HCT116 (cell line): ENCODE data around the gene ZBTB20. TPM values are rescaled to one million over a fixed set of nuclear protein-coding genes. Genes with fewer than 3 reads are reported as not detected.

Experiments used
- ATAC-seq: fragments of 200-7000 bp; cut with Tn5 transposase; 2 replicates; pipeline ENCODE4 v1.9.1; 2020; ENCODE audit warnings: mild to moderate bottlenecking, moderate library complexity
- Bru-seq: library from RNA; stranded (reverse); fragments of 400-500 nt; gene quantifications from one replicate; lab custom pipeline; 2021; lab: Mats Ljungman, UMichigan
- BruChase-seq, 2 experiments: library from RNA; stranded (reverse); fragments of 400-500 nt; gene quantifications; one replicate each; lab custom pipeline; 2021; lab: Mats Ljungman, UMichigan
- BruUV-seq: library from RNA; stranded (reverse); fragments of 400-500 nt; replicated peaks from 2 replicates; lab custom pipeline; 2021; lab: Mats Ljungman, UMichigan
- CTCF ChIA-PET: fragments of 300-600 bp; sonication (Branson Sonifier 250); formaldehyde crosslinking; loops from one replicate; lab custom pipeline; 2021; ENCODE audit warnings: antibody characterized with exemption; lab: Charles Lee
- POLR2A ChIA-PET: fragments of 300-600, 350-600 bp; sonication (Branson Sonifier 250); formaldehyde crosslinking; loops from one replicate; lab custom pipeline; 2021; ENCODE audit warnings: antibody characterized with exemption; lab: Charles Lee
- RAD21 ChIA-PET, 2 experiments: fragments of 300-600 bp; sonication (Branson Sonifier 250); formaldehyde crosslinking; loops; one replicate each; lab custom pipeline; 2023; ENCODE audit warnings: low total read pairs in 2 of 2; ENCODE audit not compliant: uncharacterized antibody in 2 of 2, unreplicated experiment in 2 of 2, low non-redundant PET in 1 of 2; lab: Charles Lee
- DNase-seq: peaks from one replicate; pipeline ENCODE4 v3.0.0-alpha.2; 2010; ENCODE audit warnings: low read depth, low spot score
- H2AFZ ChIP-seq: fragments of 200-600 bp; shearing (Covaris generic), sonication (generic); 2 replicates; pipeline ENCODE4 v1.6.1; 2017; ENCODE audit warnings: low read depth, mixed run types, mixed read lengths, antibody characterized with exemption, low read length; ENCODE audit not compliant: poor library complexity, severe bottlenecking
- H3K27ac ChIP-seq: 2 replicates; pipeline ENCODE4 v1.5.1; 2012; ENCODE audit warnings: low read depth, low read length
- H3K27me3 ChIP-seq: fragments of 200-600 bp; sonication (generic); 2 replicates; pipeline ENCODE4 v1.6.1; 2016; ENCODE audit warnings: mixed run types, low read length, mixed read lengths; ENCODE audit not compliant: insufficient read depth
- H3K36me3 ChIP-seq, 2 experiments: fragments of 200-500 bp in 1 of 2; fragments of 200-600 bp in 1 of 2; sonication (Bioruptor generic) in 1 of 2; sonication (generic) in 1 of 2; 2 replicates each; pipeline versions ENCODE4 v1.5.1 to v1.6.1; 2014 to 2016; ENCODE audit warnings: low read length in 2 of 2, inconsistent platforms in 1 of 2, mixed read lengths in 1 of 2, mixed run types in 1 of 2; ENCODE audit not compliant: insufficient read depth in 2 of 2, control insufficient read depth in 1 of 2
- H3K4me1 ChIP-seq, 2 experiments: fragments of 200-600 bp in 1 of 2; sonication (generic) in 1 of 2; 2 replicates each; pipeline versions ENCODE4 v1.5.1 to v1.6.1; 2012 to 2017; ENCODE audit warnings: low read length in 2 of 2, inconsistent platforms in 1 of 2, mild to moderate bottlenecking in 1 of 2, mixed read lengths in 1 of 2, mixed run types in 1 of 2, moderate library complexity in 1 of 2; ENCODE audit not compliant: insufficient read depth in 2 of 2, control insufficient read depth in 1 of 2
- H3K4me2 ChIP-seq: fragments of 200-600 bp; sonication (generic); 2 replicates; pipeline ENCODE4 v1.6.1; 2017; ENCODE audit warnings: mixed run types, low read length, mixed read lengths
- H3K4me3 ChIP-seq, 2 experiments: fragments of 200-600 bp in 1 of 2; sonication (generic) in 1 of 2; replicated peaks in 1 of 2; 2 replicates each; pipeline ENCODE4 v1.5.1; 2011 to 2016; ENCODE audit warnings: low read length in 2 of 2, control low read depth in 1 of 2, low read depth in 1 of 2, mild to moderate bottlenecking in 1 of 2, mixed read lengths in 1 of 2, mixed run types in 1 of 2
- H3K79me2 ChIP-seq: fragments of 200-600 bp; sonication (generic); 2 replicates; pipeline ENCODE4 v1.6.1; 2017; ENCODE audit warnings: mild to moderate bottlenecking, mixed run types, low read length, moderate library complexity, mixed read lengths; ENCODE audit not compliant: insufficient read depth
- H3K9ac ChIP-seq: fragments of 200-600 bp; sonication (generic); 2 replicates; pipeline ENCODE4 v1.6.1; 2016; ENCODE audit warnings: low read length, mixed read lengths
- H3K9me2 ChIP-seq: fragments of 200-600 bp; sonication (generic), shearing (Covaris generic); 2 replicates; pipeline ENCODE4 v1.6.1; 2017; ENCODE audit warnings: mixed run types, mild to moderate bottlenecking, moderate library complexity; ENCODE audit not compliant: insufficient read depth
- H3K9me3 ChIP-seq, 2 experiments: fragments of 200-500 bp in 1 of 2; fragments of 200-600 bp in 1 of 2; sonication (Bioruptor generic) in 1 of 2; sonication (generic) in 1 of 2; 2 replicates each; pipeline ENCODE4 v1.6.1; 2014 to 2017; ENCODE audit warnings: low read length in 2 of 2, mixed read lengths in 2 of 2, inconsistent platforms in 1 of 2, low read depth in 1 of 2, mild to moderate bottlenecking in 1 of 2, mixed run types in 1 of 2, moderate library complexity in 1 of 2; ENCODE audit not compliant: control insufficient read depth in 1 of 2, insufficient read depth in 1 of 2
- H4K20me1 ChIP-seq: fragments of 200-600 bp; sonication (generic), shearing (Covaris generic); 2 replicates; pipeline ENCODE4 v1.6.1; 2017; ENCODE audit warnings: mixed run types, mild to moderate bottlenecking, moderate library complexity; ENCODE audit not compliant: insufficient read depth
- CBX3 ChIP-seq: IDR thresholded peaks from 2 replicates; pipeline ENCODE4 v1.6.1; 2012; ENCODE audit warnings: low read depth
- CEBPB ChIP-seq: IDR thresholded peaks from 2 replicates; pipeline ENCODE4 v1.6.1; 2012; ENCODE audit warnings: low read depth
- EGR1 ChIP-seq: IDR thresholded peaks from 2 replicates; pipeline ENCODE4 v1.6.1; 2012; ENCODE audit warnings: low read depth
- EZH2 ChIP-seq: fragments of 200-600 bp; sonication (generic); IDR thresholded peaks from 2 replicates; pipeline ENCODE4 v1.6.1; 2017; ENCODE audit warnings: antibody characterized with exemption, mixed run types
- EZH2phosphoT487 ChIP-seq: fragments of 200-600 bp; IDR thresholded peaks from 2 replicates; pipeline ENCODE4 v1.6.1; 2018; ENCODE audit warnings: antibody characterized with exemption, borderline replicate concordance
- FOSL1 ChIP-seq: IDR thresholded peaks from 2 replicates; pipeline ENCODE4 v1.6.1; 2012; ENCODE audit warnings: low read depth
- JUND ChIP-seq: IDR thresholded peaks from 2 replicates; pipeline ENCODE4 v1.6.1; 2012
- MAX ChIP-seq: IDR thresholded peaks from 2 replicates; pipeline ENCODE4 v1.6.1; 2012
- POLR2A ChIP-seq: IDR thresholded peaks from 2 replicates; pipeline ENCODE4 v1.7.0; 2011; ENCODE audit warnings: borderline replicate concordance; ENCODE audit not compliant: insufficient read depth, insufficient read length; ENCODE audit errors: extremely low read depth
- POLR2AphosphoS5 ChIP-seq: IDR thresholded peaks from 2 replicates; pipeline ENCODE4 v1.6.1; 2011; ENCODE audit warnings: mild to moderate bottlenecking, low read depth, low read length, moderate library complexity
- REST ChIP-seq: IDR thresholded peaks from 2 replicates; pipeline ENCODE4 v1.6.1; 2012; ENCODE audit warnings: low read depth
- SIN3A ChIP-seq: IDR thresholded peaks from 2 replicates; pipeline ENCODE4 v1.6.1; 2012; ENCODE audit warnings: low read depth
- SP1 ChIP-seq: IDR thresholded peaks from 2 replicates; pipeline ENCODE4 v1.6.1; 2012; ENCODE audit warnings: low read depth
- SRF ChIP-seq: IDR thresholded peaks from 2 replicates; pipeline ENCODE4 v1.6.1; 2012; ENCODE audit warnings: low read depth
- ZBTB33 ChIP-seq: IDR thresholded peaks from 2 replicates; pipeline ENCODE4 v1.6.1; 2011; ENCODE audit warnings: mild to moderate bottlenecking, low read length, moderate library complexity; ENCODE audit not compliant: insufficient replicate concordance; ENCODE audit errors: extremely low read depth
- ZFX ChIP-seq: fragments of 450-650 bp; IDR thresholded peaks from 2 replicates; pipeline ENCODE4 v1.6.1; 2017
- intact Hi-C: fragments of 100-400 bp; cut with micrococcal nuclease; formaldehyde crosslinking; loops from 2 replicates; pipeline ENCODE4 v1.10.0; 2022
- long read RNA-seq: library from polyadenylated mRNA; unstranded; transcript quantifications from one replicate; pipeline ENCODE4 v2.0.0, GENCODE V29; 2021; ENCODE audit not compliant: unreplicated experiment
- polyA plus RNA-seq: library from polyadenylated mRNA; unstranded; fragments of >200 nt; gene quantifications from 2 replicates; pipeline ENCODE4 v1.2.1, GENCODE V29; 2012; ENCODE audit warnings: missing spikeins
- total RNA-seq: library from RNA; stranded (reverse); gene quantifications from one replicate; pipeline ENCODE4 v1.2.1, GENCODE V29; 2021; ENCODE audit not compliant: unreplicated experiment
- TF ChIP-seq, protein P1 (sequence below): IDR thresholded peaks from 2 replicates; pipeline ENCODE4 v1.6.1; 2012

ZBTB20 gene
- total RNA-seq (42.1 TPM), Bru-seq, nascent RNA (percentile 87 among the genes with signal in this experiment), BruChase-seq, experiment 1, labeled RNA remaining after a 6-hour chase (percentile 61 among the genes with signal in this experiment), BruChase-seq, experiment 2, labeled RNA remaining after a 2-hour chase (percentile 74 among the genes with signal in this experiment)
- polyA plus RNA-seq: 3.9 and 7.3 TPM in 2 replicates
- long read RNA-seq, full-length matches to known transcripts: 6 of 81 reads
- long read RNA-seq, partial matches to known transcripts: 23 of 81 reads
- long read RNA-seq, other reads (novel, unspliced or antisense): 52 of 81 reads

DNA sequence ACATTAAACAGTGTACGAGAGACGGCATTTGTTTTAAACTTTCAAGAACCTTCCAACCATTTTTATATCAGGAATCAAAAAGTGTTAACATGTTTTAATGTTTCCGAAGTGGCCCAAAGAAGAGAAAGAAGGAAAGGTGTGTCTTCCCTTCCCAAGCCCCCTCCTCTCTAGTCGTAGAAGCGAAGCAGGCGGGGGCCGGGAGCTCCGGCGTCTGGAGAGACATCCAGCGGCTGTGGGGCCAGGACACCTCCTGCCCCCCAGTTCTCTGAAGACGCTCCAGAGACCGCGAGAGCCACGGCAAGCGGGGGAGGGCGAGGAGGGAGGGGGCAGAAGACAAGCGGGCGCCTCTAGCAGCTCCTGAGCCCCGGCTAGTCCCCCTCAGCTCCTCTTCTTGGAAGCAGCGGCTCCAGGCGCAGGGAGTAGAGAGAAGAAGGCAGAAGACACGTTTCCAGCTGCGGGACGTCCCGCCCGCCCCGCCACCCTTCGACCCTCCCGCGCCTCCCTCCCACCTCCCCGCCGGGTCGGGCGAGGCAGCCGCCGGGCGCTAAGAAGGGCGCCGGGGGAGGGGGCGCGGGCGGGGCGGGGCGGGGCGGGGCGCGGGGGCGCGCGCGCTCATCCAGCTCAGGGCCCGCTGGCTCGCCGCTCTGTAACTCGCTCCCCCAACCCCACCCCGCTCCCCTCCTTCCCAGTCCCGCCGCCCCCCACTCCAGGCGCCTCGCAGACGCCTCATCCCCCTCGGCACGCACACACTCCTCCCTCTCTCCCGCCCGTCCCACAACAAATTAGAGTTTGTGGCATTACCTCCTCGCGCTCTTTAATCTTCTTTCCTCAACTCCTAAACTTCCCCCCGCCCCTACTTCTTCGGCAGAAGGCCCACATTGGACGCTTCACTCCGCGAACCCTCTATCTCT, at the start of gene ZBTB20:
Gene ZBTB20 (minus strand): TSS at position 871 of the 911 bp plus-strand sequence.
- ChIA-PET RAD21 (interaction anchor here in 1 of 2 experiments (0.7 kb wide), 1 partner anchor 416 kb away, joined by 4 read pairs; no protein-coding TSS in a partner anchor), POLR2A (interaction anchor here (0.6 to 2.2 kb wide), 8 partner anchors 8 to 1411 kb away, joined by 3 to 13 read pairs (median 3); no protein-coding TSS in a partner anchor), CTCF (interaction anchor here (0.6 to 1.3 kb wide), 4 partner anchors 11 to 561 kb away, joined by 3 to 6 read pairs (median 4); no protein-coding TSS in a partner anchor)
- ATAC-seq: peak; percentile 23
- peak within 1 kb of the TSS; percentile 71 for H3K27ac ChIP-seq
- peak within 1 kb of the TSS; percentile 87 for H3K4me2 ChIP-seq
- intact Hi-C loops: no loop called here
- H3K4me3 ChIP-seq: peak within 1 kb of the TSS; percentile 75 to 79
- H3K36me3 ChIP-seq: no peaks in the 10 kb centered on the region
- peak; percentile 29 for DNase-seq
- peak within 1 kb of the TSS; percentile 62 for H2AFZ ChIP-seq
- BruUV-seq: no TSS peak
- no peaks in the 10 kb centered on the region for H3K9me3 ChIP-seq
- H4K20me1 ChIP-seq: no peaks in the 10 kb centered on the region
- H3K4me1 ChIP-seq: peaks cover 9 to 17% of the 10 kb centered on the region in 2 experiments; a peak in 3 of 4 replicates
- H3K79me2 ChIP-seq: peaks cover 3% of the 10 kb centered on the region; the same call in 1 of the 2 replicates
- H3K9ac ChIP-seq: peak within 1 kb of the TSS; percentile 75
- no peaks in the 10 kb centered on the region for H3K27me3 ChIP-seq
- H3K9me2 ChIP-seq: no peaks in the 10 kb centered on the region
- TF ChIP-seq ZFX: no peak
- TF ChIP-seq CBX3: no peak
- no peak for TF ChIP-seq EZH2
- TF ChIP-seq EGR1: peak; percentile 46; the same call in 1 of the 2 replicates
- TF ChIP-seq FOSL1: no peak
- 0 out of 2 replicates have a peak, but pooled peaks have one; percentile 50 for TF ChIP-seq SIN3A
- TF ChIP-seq MAX: no peak; the same call in 1 of the 2 replicates
- no peak for TF ChIP-seq POLR2A
- TF ChIP-seq CEBPB: no peak
- TF ChIP-seq REST: no peak
- TF ChIP-seq, protein P1, sequence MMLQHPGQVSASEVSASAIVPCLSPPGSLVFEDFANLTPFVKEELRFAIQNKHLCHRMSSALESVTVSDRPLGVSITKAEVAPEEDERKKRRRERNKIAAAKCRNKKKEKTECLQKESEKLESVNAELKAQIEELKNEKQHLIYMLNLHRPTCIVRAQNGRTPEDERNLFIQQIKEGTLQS: no peak
- no peak for TF ChIP-seq SRF
- TF ChIP-seq POLR2AphosphoS5: peak; percentile 55; the same call in 1 of the 2 replicates
- TF ChIP-seq EZH2phosphoT487: no peak
- peak; percentile 69 for TF ChIP-seq ZBTB33
- TF ChIP-seq SP1: no peak
- no peak for TF ChIP-seq JUND
